HEK293 (cell line): ENCODE measurements around the gene SLC16A1.

Source experiments
- CTCF ChIA-PET: fragments of 350-600 bp; formaldehyde crosslinking; extraction: SDS; loops from one replicate; lab custom pipeline; 2021; ENCODE audit warnings: antibody characterized with exemption; lab: Yijun Ruan, JAX
- POLR2A ChIA-PET: fragments of 300-600 bp; formaldehyde crosslinking; extraction: SDS; loops from one replicate; lab custom pipeline; 2020; ENCODE audit warnings: antibody characterized with exemption, inconsistent platforms; lab: Yijun Ruan, JAX
- H3K27ac ChIP-seq: fragments of 200-500 bp; sonication (Bioruptor generic); 2 replicates; pipeline ENCODE4 v1.5.1; 2014; ENCODE audit warnings: low read depth, low read length, control low read depth, inconsistent platforms; ENCODE audit errors: extremely low read depth
- H3K36me3 ChIP-seq, 2 experiments: fragments of 200-500 bp in 1 of 2; sonication (Bioruptor generic) in 1 of 2; 1 replicate in 1 of 2; 2 replicates in 1 of 2; pipeline ENCODE4 v1.5.1; 2014 to 2017; ENCODE audit warnings: inconsistent platforms in 2 of 2, low read length in 2 of 2; ENCODE audit not compliant: control insufficient read depth in 2 of 2, insufficient read depth in 1 of 2
- H3K4me1 ChIP-seq: fragments of 200-500 bp; sonication (Bioruptor generic); 2 replicates; pipeline ENCODE4 v1.5.1; 2014; ENCODE audit warnings: mild to moderate bottlenecking, low read length, inconsistent platforms; ENCODE audit not compliant: control insufficient read depth, insufficient read depth
- H3K4me3 ChIP-seq: 2 replicates; pipeline ENCODE4 v1.5.1; 2011; ENCODE audit warnings: low read depth, mild to moderate bottlenecking, control low read depth, low read length, moderate library complexity
- H3K9me3 ChIP-seq: fragments of 200-500 bp; sonication (Bioruptor generic); 2 replicates; pipeline ENCODE4 v1.5.1; 2014; ENCODE audit warnings: low read depth, low read length, inconsistent platforms; ENCODE audit not compliant: control insufficient read depth, insufficient read depth
- EGR2 ChIP-seq: fragments of 450-650 bp; formaldehyde crosslinking; IDR thresholded peaks from 2 replicates; pipeline ENCODE4 v1.5.1; 2016; ENCODE audit warnings: low read depth, missing biosample characterization, missing genetic modification characterization
- GFI1B ChIP-seq: fragments of 450-650 bp; formaldehyde crosslinking; IDR thresholded peaks from 2 replicates; pipeline ENCODE4 v1.5.1; 2016; ENCODE audit warnings: missing biosample characterization, missing genetic modification characterization
- HIC1 ChIP-seq: fragments of 450-650 bp; formaldehyde crosslinking; IDR thresholded peaks from 2 replicates; pipeline ENCODE4 v1.5.1; 2016; ENCODE audit warnings: missing biosample characterization, missing genetic modification characterization
- HOXA7 ChIP-seq: sonication (generic); formaldehyde crosslinking; IDR thresholded peaks from 2 replicates; pipeline ENCODE4 v1.8.1; 2022; ENCODE audit warnings: missing genetic modification reagents, borderline replicate concordance
- KLF1 ChIP-seq: fragments of 450-650 bp; formaldehyde crosslinking; IDR thresholded peaks from 2 replicates; pipeline ENCODE4 v1.5.1; 2016; ENCODE audit warnings: missing biosample characterization, missing genetic modification characterization
- KLF8 ChIP-seq: fragments of 450-650 bp; formaldehyde crosslinking; IDR thresholded peaks from 2 replicates; pipeline ENCODE4 v1.5.1; 2016; ENCODE audit warnings: missing biosample characterization, missing genetic modification characterization
- MEIS1 ChIP-seq: sonication (generic); formaldehyde crosslinking; IDR thresholded peaks from 2 replicates; pipeline ENCODE4 v1.8.1; 2022; ENCODE audit warnings: missing genetic modification reagents, mild to moderate bottlenecking, borderline replicate concordance
- PRDM2 ChIP-seq: fragments of 450-650 bp; formaldehyde crosslinking; IDR thresholded peaks from 2 replicates; pipeline ENCODE4 v1.5.1; 2016; ENCODE audit warnings: missing biosample characterization, missing genetic modification characterization, borderline replicate concordance
- RBAK ChIP-seq: fragments of 450-650 bp; formaldehyde crosslinking; IDR thresholded peaks from 2 replicates; pipeline ENCODE4 v1.5.1; 2016; ENCODE audit warnings: missing biosample characterization, missing genetic modification characterization
- SP7 ChIP-seq: fragments of 450-650 bp; formaldehyde crosslinking; IDR thresholded peaks from 2 replicates; pipeline ENCODE4 v1.5.1; 2016; ENCODE audit warnings: missing biosample characterization, missing genetic modification characterization
- ZFHX2 ChIP-seq: fragments of 450-650 bp; formaldehyde crosslinking; conservative IDR thresholded peaks from 2 replicates; pipeline ENCODE4 v1.5.1; 2016; ENCODE audit warnings: missing biosample characterization, missing genetic modification characterization
- ZFP69B ChIP-seq: fragments of 450-650 bp; formaldehyde crosslinking; IDR thresholded peaks from 2 replicates; pipeline ENCODE4 v1.5.1; 2016; ENCODE audit warnings: missing biosample characterization, missing genetic modification characterization
- ZNF184 ChIP-seq: fragments of 450-650 bp; IDR thresholded peaks from 2 replicates; pipeline ENCODE4 v1.5.1; 2018; ENCODE audit warnings: missing biosample characterization, mild to moderate bottlenecking, missing genetic modification characterization
- ZNF223 ChIP-seq: fragments of 450-650 bp; formaldehyde crosslinking; IDR thresholded peaks from 2 replicates; pipeline ENCODE4 v1.5.1; 2016; ENCODE audit warnings: missing biosample characterization, missing genetic modification characterization
- ZNF26 ChIP-seq: fragments of 450-650 bp; formaldehyde crosslinking; IDR thresholded peaks from 2 replicates; pipeline ENCODE4 v1.5.1; 2016; ENCODE audit warnings: missing biosample characterization, missing genetic modification characterization
- ZNF292 ChIP-seq: fragments of 450-650 bp; formaldehyde crosslinking; IDR thresholded peaks from 2 replicates; pipeline ENCODE4 v1.5.1; 2016; ENCODE audit warnings: low read depth, missing biosample characterization, missing genetic modification characterization, borderline replicate concordance
- ZNF311 ChIP-seq: fragments of 450-650 bp; formaldehyde crosslinking; IDR thresholded peaks from 2 replicates; pipeline ENCODE4 v1.5.1; 2017; ENCODE audit warnings: missing biosample characterization, missing genetic modification characterization, borderline replicate concordance
- ZNF391 ChIP-seq: fragments of 450-650 bp; formaldehyde crosslinking; IDR thresholded peaks from 2 replicates; pipeline ENCODE4 v1.5.1; 2016; ENCODE audit warnings: low read depth, missing biosample characterization, missing genetic modification characterization, borderline replicate concordance
- ZNF560 ChIP-seq: fragments of 450-650 bp; formaldehyde crosslinking; IDR thresholded peaks from 2 replicates; pipeline ENCODE4 v1.5.1; 2017; ENCODE audit warnings: missing biosample characterization, missing genetic modification characterization, borderline replicate concordance
- ZNF561 ChIP-seq: fragments of 450-650 bp; IDR thresholded peaks from 2 replicates; pipeline ENCODE4 v1.5.1; 2018; ENCODE audit warnings: missing biosample characterization, missing genetic modification characterization, borderline replicate concordance
- ZNF571 ChIP-seq: fragments of 450-650 bp; formaldehyde crosslinking; IDR thresholded peaks from 2 replicates; pipeline ENCODE4 v1.5.0; 2017; ENCODE audit warnings: missing biosample characterization, missing genetic modification characterization
- ZNF596 ChIP-seq: fragments of 450-650 bp; IDR thresholded peaks from 2 replicates; pipeline ENCODE4 v1.5.0; 2018; ENCODE audit warnings: missing biosample characterization, mild to moderate bottlenecking, missing genetic modification characterization, moderate library complexity
- ZNF621 ChIP-seq: fragments of 450-650 bp; formaldehyde crosslinking; IDR thresholded peaks from 2 replicates; pipeline ENCODE4 v1.5.1; 2017; ENCODE audit warnings: missing biosample characterization, missing genetic modification characterization
- ZNF660 ChIP-seq: fragments of 450-650 bp; IDR thresholded peaks from 2 replicates; pipeline ENCODE4 v1.5.1; 2018; ENCODE audit warnings: missing biosample characterization, mild to moderate bottlenecking, missing genetic modification characterization

Gene SLC16A1

GRCh38 chr1:112882271-112882744 lies 73.7 kb downstream of the SLC16A1 start:
- no peak overlapping the region for H3K27ac ChIP-seq
- H3K9me3 ChIP-seq, result no peaks in the 10 kb centered on the region
- H3K4me1 ChIP-seq, result peaks cover 3% of the 10 kb centered on the region; the same call in 1 of the 2 replicates
- no peak overlapping the region for H3K4me3 ChIP-seq
- ChIA-PET CTCF (interaction anchor here (0.6 to 4.7 kb wide), 7 partner anchors 11 to 191 kb away, joined by 3 to 61 read pairs (median 5); partner anchors contain the start of gene LRIG2), POLR2A (no interaction called here)
- no peaks in the 10 kb centered on the region for H3K36me3 ChIP-seq
- no peak for TF ChIP-seq MEIS1 (CRISPR knock-in tag)
- no peak for TF ChIP-seq ZNF311 (tag by site-specific recombination)
- no peak for TF ChIP-seq PRDM2 (tag by site-specific recombination)
- no peak for TF ChIP-seq ZNF561 (tag by site-specific recombination)
- TF ChIP-seq GFI1B (tag by site-specific recombination), result no peak
- no peak for TF ChIP-seq HIC1 (tag by site-specific recombination)
- no peak for TF ChIP-seq SP7 (tag by site-specific recombination)
- TF ChIP-seq ZFHX2 (tag by site-specific recombination), result no peak
- TF ChIP-seq ZNF596 (tag by site-specific recombination), result no peak
- no peak for TF ChIP-seq KLF8
- TF ChIP-seq HOXA7 (CRISPR knock-in tag), result no peak
- TF ChIP-seq RBAK (tag by site-specific recombination), result no peak
- TF ChIP-seq ZFP69B (tag by site-specific recombination), result no peak
- no peak for TF ChIP-seq ZNF184 (tag by site-specific recombination)
- TF ChIP-seq ZNF571 (tag by site-specific recombination), result no peak
- TF ChIP-seq KLF1, result no peak
- no peak for TF ChIP-seq ZNF621 (tag by site-specific recombination)
- TF ChIP-seq ZNF391 (tag by site-specific recombination), result no peak

GRCh38 chr1:112881742-112882127 lies 74.3 kb downstream of the SLC16A1 start:
- peaks cover 3% of the 10 kb centered on the region; the same call in 1 of the 2 replicates for H3K4me1 ChIP-seq
- no peaks in the 10 kb centered on the region for H3K36me3 ChIP-seq
- ChIA-PET CTCF (interaction anchor here (0.6 to 4.7 kb wide), 12 partner anchors 11 to 1423 kb away, joined by 3 to 61 read pairs (median 4); partner anchors contain the start of gene LRIG2), POLR2A (interaction anchor here (1.3 kb wide), 1 partner anchor 74 kb away, joined by 3 read pairs; the partner anchor contains the start of gene SLC16A1)
- H3K9me3 ChIP-seq, result no peaks in the 10 kb centered on the region
- H3K4me3 ChIP-seq, result no peak overlapping the region
- no peak overlapping the region for H3K27ac ChIP-seq
- TF ChIP-seq ZNF292 (tag by site-specific recombination) (no peak), ZNF223 (tag by site-specific recombination) (no peak), ZNF26 (tag by site-specific recombination) (no peak), HIC1 (tag by site-specific recombination) (no peak), ZNF560 (tag by site-specific recombination) (no peak), ZFHX2 (tag by site-specific recombination) (peak; percentile 96), ZNF660 (tag by site-specific recombination) (no peak), EGR2 (peak; percentile 96)
